Measurements from ENCODE around the gene SRPK2. TPM values are rescaled to one million over a fixed set of nuclear protein-coding genes. Genes with fewer than 3 reads are reported as not detected.

SRPK2 gene
- polyA plus RNA-seq, 1 donor from 2014 or later, result 118 TPM

DNA sequence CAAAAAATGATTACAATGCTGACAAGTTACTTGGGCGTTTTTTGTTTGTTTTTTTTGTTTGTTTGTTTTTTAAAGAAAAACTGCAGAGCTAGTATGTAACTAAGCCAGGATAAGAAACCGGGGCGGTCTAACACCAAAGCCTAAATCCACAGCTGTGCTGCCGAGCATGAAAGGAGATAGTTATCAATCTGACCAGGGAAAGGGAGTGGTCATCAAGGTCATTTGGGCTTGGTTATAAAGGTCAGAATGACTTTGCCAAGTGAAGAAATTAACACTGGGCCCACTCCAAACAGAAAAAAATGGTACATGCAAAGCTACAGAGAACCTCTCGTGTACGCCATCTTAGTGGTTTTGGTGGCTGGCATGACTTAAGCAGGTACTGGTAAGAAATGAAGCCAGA is 104.7 kb downstream of the SRPK2 start:
- Histone ChIP-seq H3K9me2 (ENCODE audit: insufficient read depth, low read length) (no peaks in the 10 kb centered on the region), H2AFZ (ENCODE audit: low read depth, low read length) (no peak overlapping the region), H3K9me3 (ENCODE audit: low read length) (no peaks in the 10 kb centered on the region), H3K36me3 (ENCODE audit: insufficient read depth, low read length) (no peaks in the 10 kb centered on the region), H3K4me2 (ENCODE audit: low read length) (no peak overlapping the region), H3K27me3 (ENCODE audit: insufficient read depth, low read depth, low read length) (no peaks in the 10 kb centered on the region), H3K9ac (ENCODE audit: low read length) (no peak overlapping the region), H3F3A (ENCODE audit: insufficient read depth, low read length, poor library complexity, severe bottlenecking) (no peaks in the 10 kb centered on the region), H3K27ac (ENCODE audit: low read length) (no peak overlapping the region), H3K4me3 (ENCODE audit: low read length) (no peak overlapping the region), H3K79me2 (replicated peaks; ENCODE audit: insufficient read depth, low read length) (no peaks in the 10 kb centered on the region), H4K20me1 (ENCODE audit: insufficient read depth) (no peaks in the 10 kb centered on the region)
- TF ChIP-seq EP300 (conservative IDR thresholded peaks at IDR 0.05; ENCODE audit: poor library complexity, severe bottlenecking) (no peak), SMC3 (conservative IDR thresholded peaks at IDR 0.05; ENCODE audit: poor library complexity) (no peak), POLR2AphosphoS5 (IDR thresholded peaks at IDR 0.05) (no peak), RAD21 (conservative IDR thresholded peaks at IDR 0.05) (no peak), REST (IDR thresholded peaks at IDR 0.05; ENCODE audit: borderline replicate concordance) (no peak), TAF1 (IDR thresholded peaks at IDR 0.05; ENCODE audit: low read depth) (no peak), MXI1 (conservative IDR thresholded peaks at IDR 0.05; ENCODE audit: poor library complexity, severe bottlenecking) (no peak), EZH2 (IDR thresholded peaks at IDR 0.05; ENCODE audit: borderline replicate concordance, insufficient read depth, low read length, poor library complexity, severe bottlenecking) (no peak), CTCF (IDR thresholded peaks at IDR 0.05; ENCODE audit: poor library complexity, severe bottlenecking) (no peak)

GRCh38 chr7:105281966-105282365 is 106.8 kb downstream of the SRPK2 start:
- TF ChIP-seq RAD21 (conservative IDR thresholded peaks at IDR 0.05) (no peak), TAF1 (IDR thresholded peaks at IDR 0.05; ENCODE audit: low read depth) (no peak), EZH2 (IDR thresholded peaks at IDR 0.05; ENCODE audit: borderline replicate concordance, insufficient read depth, low read length, poor library complexity, severe bottlenecking) (no peak), MXI1 (conservative IDR thresholded peaks at IDR 0.05; ENCODE audit: poor library complexity, severe bottlenecking) (no peak), REST (IDR thresholded peaks at IDR 0.05; ENCODE audit: borderline replicate concordance) (no peak), POLR2AphosphoS5 (IDR thresholded peaks at IDR 0.05) (no peak), CTCF (IDR thresholded peaks at IDR 0.05; ENCODE audit: poor library complexity, severe bottlenecking) (no peak), SMC3 (conservative IDR thresholded peaks at IDR 0.05; ENCODE audit: poor library complexity) (no peak), EP300 (conservative IDR thresholded peaks at IDR 0.05; ENCODE audit: poor library complexity, severe bottlenecking) (no peak)
- no peaks in the 10 kb centered on the region for H3K79me2 ChIP-seq (replicated peaks; ENCODE audit: insufficient read depth, low read length)
- H3K27me3 ChIP-seq (ENCODE audit: insufficient read depth, low read depth, low read length), result no peaks in the 10 kb centered on the region
- H3K9ac ChIP-seq (ENCODE audit: low read length), result no peak overlapping the region
- no peak overlapping the region for H3K4me3 ChIP-seq (ENCODE audit: low read length)
- H3K9me2 ChIP-seq (ENCODE audit: insufficient read depth, low read length), result no peaks in the 10 kb centered on the region
- no peaks in the 10 kb centered on the region for H3K36me3 ChIP-seq (ENCODE audit: insufficient read depth, low read length)
- H3K4me2 ChIP-seq (ENCODE audit: low read length), result no peak overlapping the region
- no peaks in the 10 kb centered on the region for H3K9me3 ChIP-seq (ENCODE audit: low read length)
- no peak overlapping the region for H3K27ac ChIP-seq (ENCODE audit: low read length)
- H2AFZ ChIP-seq (ENCODE audit: low read depth, low read length), result no peak overlapping the region
- no peaks in the 10 kb centered on the region for H4K20me1 ChIP-seq (ENCODE audit: insufficient read depth)
- H3F3A ChIP-seq (ENCODE audit: insufficient read depth, low read length, poor library complexity, severe bottlenecking), result no peaks in the 10 kb centered on the region

Data from neural cell (in vitro differentiated cells).